Measurements from ENCODE around the gene TOB2.
"Not testable (repeated sequence)": the region's sequence is repeated elsewhere in the genome, so short reads cannot be mapped to it uniquely, and the experiment has no call there.

Gene TOB2

GRCh38 chr22:41429232-41429950 lies 17.2 kb downstream of the TOB2 start:
- peak; percentile 15 for DNase-seq (ENCODE audit: low read depth)

GRCh38 chr22:41425660-41426365 lies 20.8 kb downstream of the TOB2 start:
- DNase-seq (ENCODE audit: low read depth): no peak

GRCh38 chr22:41418717-41419116 lies 27.9 kb downstream of the TOB2 start:
- DNase-seq (ENCODE audit: low read depth): no peak

- DNase-seq (ENCODE audit: low read depth): peak; percentile 45
Measured at GRCh38 chr22:41417622-41418390, 28.8 kb downstream of the TOB2 start.

- DNase-seq (ENCODE audit: low read depth): no peak
Measured at GRCh38 chr22:41415554-41415953, 31.0 kb downstream of the TOB2 start.

- DNase-seq (ENCODE audit: low read depth): no peak
Measured at GRCh38 chr22:41411021-41411851, 35.4 kb downstream of the TOB2 start.

GRCh38 chr22:41410311-41410751 lies 36.3 kb downstream of the TOB2 start:
- no peak for DNase-seq (ENCODE audit: low read depth)

- DNase-seq (ENCODE audit: low read depth): no peak
Measured at GRCh38 chr22:41408665-41409064, 37.9 kb downstream of the TOB2 start.

- no peak for DNase-seq (ENCODE audit: low read depth)
Measured at GRCh38 chr22:41407433-41407832, 39.2 kb downstream of the TOB2 start.

GRCh38 chr22:41406410-41406809 lies 40.2 kb downstream of the TOB2 start:
- no peak for DNase-seq (ENCODE audit: low read depth)

- no peak for DNase-seq (ENCODE audit: low read depth)
Measured at GRCh38 chr22:41405588-41405987, 41.0 kb downstream of the TOB2 start.

- peak; percentile 88 for DNase-seq (ENCODE audit: low read depth)
Measured at GRCh38 chr22:41403532-41404318, 42.9 kb downstream of the TOB2 start.

GRCh38 chr22:41402851-41403250 lies 43.8 kb downstream of the TOB2 start:
- not testable (repeated sequence) for DNase-seq (ENCODE audit: low read depth)

GRCh38 chr22:41401781-41402648 lies 44.6 kb downstream of the TOB2 start:
- DNase-seq (ENCODE audit: low read depth): peak; percentile 88

- no peak for DNase-seq (ENCODE audit: low read depth)
Measured at GRCh38 chr22:41398921-41399320, 47.7 kb downstream of the TOB2 start.

- no peak for DNase-seq (ENCODE audit: low read depth)
Measured at GRCh38 chr22:41397143-41397811, 49.3 kb downstream of the TOB2 start.

- DNase-seq (ENCODE audit: low read depth): no peak
Measured at GRCh38 chr22:41395531-41396240, 50.9 kb downstream of the TOB2 start.

- no peak for DNase-seq (ENCODE audit: low read depth)
Measured at GRCh38 chr22:41394012-41394356, 52.6 kb downstream of the TOB2 start.

GRCh38 chr22:41387341-41387740 lies 59.3 kb downstream of the TOB2 start:
- no peak for DNase-seq (ENCODE audit: low read depth)

Data from EH (cell line).